SK-N-SH treated with all-trans-retinoic acid at 6 μM for 48 hours (cell line): ENCODE results near the gene MAP3K1.

ENCODE experiments used
- ARNTL ChIP-seq: fragments of 450-650 bp; formaldehyde crosslinking; IDR thresholded peaks from 2 replicates; pipeline ENCODE4 v1.5.0; 2020; ENCODE audit warnings: low read depth, mild to moderate bottlenecking, moderate library complexity, borderline replicate concordance
- CREB5 ChIP-seq: fragments of 250-450 bp; sonication (Bioruptor Pico); IDR thresholded peaks from 2 replicates; pipeline ENCODE4 v1.5.1; 2020; ENCODE audit warnings: low read depth, mild to moderate bottlenecking, moderate library complexity
- GLIS3 ChIP-seq: fragments of 250-450 bp; sonication (Bioruptor Pico); IDR thresholded peaks from 2 replicates; pipeline ENCODE4 v1.5.0; 2020; ENCODE audit warnings: mild to moderate bottlenecking, moderate library complexity
- ISL1 ChIP-seq: fragments of 250-450 bp; sonication (Bioruptor Pico); IDR thresholded peaks from 2 replicates; pipeline ENCODE4 v2.1.2; 2022; ENCODE audit warnings: mild to moderate bottlenecking, moderate library complexity
- PATZ1 ChIP-seq: fragments of 250-450 bp; sonication (Bioruptor Pico); IDR thresholded peaks from 2 replicates; pipeline ENCODE4 v1.8.0; 2020; ENCODE audit warnings: mild to moderate bottlenecking, moderate library complexity, borderline replicate concordance
- POU6F1 ChIP-seq: fragments of 250-450 bp; sonication (Bioruptor Pico); IDR thresholded peaks from 2 replicates; pipeline ENCODE4 v1.8.0; 2021; ENCODE audit warnings: low read depth, mild to moderate bottlenecking, moderate library complexity, borderline replicate concordance
- PPARA ChIP-seq: fragments of 250-450 bp; sonication (Bioruptor Pico); IDR thresholded peaks from 2 replicates; pipeline ENCODE4 v1.5.0; 2020; ENCODE audit warnings: mild to moderate bottlenecking, borderline replicate concordance
- RARB ChIP-seq: fragments of 250-450 bp; sonication (Bioruptor Pico); IDR thresholded peaks from 2 replicates; pipeline ENCODE4 v1.8.0; 2021; ENCODE audit warnings: mild to moderate bottlenecking, moderate library complexity
- TCF4 ChIP-seq: fragments of 250-450 bp; sonication (Bioruptor Pico); IDR thresholded peaks from 2 replicates; pipeline ENCODE4 v1.8.0; 2021; ENCODE audit warnings: mild to moderate bottlenecking, moderate library complexity, borderline replicate concordance
- TOX ChIP-seq: fragments of 250-450 bp; sonication (Bioruptor Pico); IDR thresholded peaks from 2 replicates; pipeline ENCODE4 v1.8.0; 2021; ENCODE audit warnings: mild to moderate bottlenecking, moderate library complexity, borderline replicate concordance
- ZFP3 ChIP-seq: fragments of 250-450 bp; sonication (Bioruptor Pico); IDR thresholded peaks from 2 replicates; pipeline ENCODE4 v1.5.0; 2020; ENCODE audit warnings: mild to moderate bottlenecking, moderate library complexity
- ZFP30 ChIP-seq: fragments of 450-650 bp; formaldehyde crosslinking; IDR thresholded peaks from 2 replicates; pipeline ENCODE4 v1.5.0; 2022; ENCODE audit warnings: mild to moderate bottlenecking, moderate library complexity
- ZNF565 ChIP-seq: fragments of 450-650 bp; formaldehyde crosslinking; conservative IDR thresholded peaks from 2 replicates; pipeline ENCODE4 v1.5.0; 2020; ENCODE audit warnings: low read depth, mild to moderate bottlenecking, moderate library complexity

DNA sequence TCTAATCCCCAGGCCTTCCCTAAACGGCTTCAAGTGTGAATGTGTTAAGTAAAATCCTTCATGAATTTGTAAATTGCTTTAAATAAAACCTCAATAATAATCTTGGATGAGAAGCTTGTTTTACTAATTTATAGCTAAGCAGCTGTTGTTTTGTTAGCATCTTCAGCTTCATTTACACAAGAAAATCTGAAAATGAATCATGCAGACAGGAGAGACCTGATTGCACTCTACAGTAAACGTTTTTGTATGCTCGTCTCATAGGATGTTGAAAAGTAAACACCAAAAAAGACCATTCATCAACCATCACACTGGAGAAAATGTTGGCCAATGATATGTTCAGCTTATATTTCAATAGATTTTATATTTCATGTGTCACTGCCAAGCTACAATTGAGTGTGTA lies 40.4 kb upstream of the MAP3K1 start:
- TF ChIP-seq RARB (no peak), ZFP3 (CRISPR knock-in tag) (no peak), PATZ1 (CRISPR knock-in tag) (no peak), TOX (CRISPR knock-in tag) (no peak), TCF4 (CRISPR knock-in tag) (no peak), GLIS3 (CRISPR knock-in tag) (no peak), CREB5 (no peak), ZNF565 (CRISPR knock-in tag) (no peak), ZFP30 (no peak), ARNTL (CRISPR knock-in tag) (no peak), PPARA (CRISPR knock-in tag) (no peak), POU6F1 (CRISPR knock-in tag) (no peak), ISL1 (CRISPR knock-in tag) (no peak)
